ENCODE data around the gene ZFAND3. TPM values are rescaled to one million over a fixed set of nuclear protein-coding genes. Genes with fewer than 3 reads are reported as not detected.

ZFAND3 gene
- total and polyA plus RNA-seq, 2 of the 4 experiments (the other 2 are of a cell fraction): 10.9 to 26.7 TPM

GRCh38 chr6:37845930-37846329 is 26.4 kb downstream of the ZFAND3 start:
- no peak overlapping the region for H3K9ac ChIP-seq (ENCODE audit: low read depth, low read length)
- H3K14ac ChIP-seq (replicated peaks; ENCODE audit: low read depth, low read length): no peak overlapping the region
- dilution Hi-C loops (cut with HindIII; ENCODE audit: low sequenced_read_pairs, unreplicated experiment) (no loop called here), in situ Hi-C loops (cut with MboI; ENCODE audit: low sequenced_read_pairs) (no loop called here), intact Hi-C loops (cut with micrococcal nuclease) (no loop called here)
- no peak overlapping the region for H3K4me3 ChIP-seq (ENCODE audit: insufficient read depth, low read depth, low read length)
- peaks cover 9% of the 10 kb centered on the region; the same call in 1 of the 2 replicates for H3K4me1 ChIP-seq (ENCODE audit: control insufficient read depth, insufficient read depth, low read length)
- no peak overlapping the region for H2AFZ ChIP-seq (replicated peaks; ENCODE audit: low read length, poor library complexity)
- peak overlapping the region; percentile 26; the same call in 1 of the 2 replicates for H3K23ac ChIP-seq (ENCODE audit: low read depth, low read length)
- CTCF ChIA-PET: interaction anchor here (0.6 to 0.8 kb wide), 2 partner anchors 25 to 129 kb away, joined by 3 to 13 read pairs; no protein-coding TSS in a partner anchor
- H3K9me3 ChIP-seq (ENCODE audit: control insufficient read depth, insufficient read depth, low read length): no peaks in the 10 kb centered on the region
- POLR2A ChIA-PET (ENCODE audit: unreplicated experiment): no interaction called here
- H2AK5ac ChIP-seq (ENCODE audit: low read depth, low read length): no peak overlapping the region
- no peak overlapping the region for H4K8ac ChIP-seq (ENCODE audit: low read depth in 2 of 2, low read length in 2 of 2)
- H3K4me2 ChIP-seq (ENCODE audit: low read depth, low read length): 0 out of 2 replicates have a peak overlapping the region, but pooled peaks have one; percentile 18
- H4K20me1 ChIP-seq (ENCODE audit: insufficient read depth, low read length): peaks cover 88% of the 10 kb centered on the region
- no peak overlapping the region for H3K18ac ChIP-seq (ENCODE audit: low read depth, low read length)
- H2BK5ac ChIP-seq (ENCODE audit: low read depth, low read length, poor library complexity, severe bottlenecking): no peak overlapping the region
- no peaks in the 10 kb centered on the region for H3K27me3 ChIP-seq (ENCODE audit: control insufficient read depth, insufficient read depth, low read length)
- BruUV-seq (replicated peaks): no TSS peak
- 0 out of 2 replicates have a peak, but pooled peaks cover 1% of the 10 kb centered on the region for H3K36me3 ChIP-seq (ENCODE audit: control insufficient read depth, insufficient read depth, low read length)
- H3K9me1 ChIP-seq (ENCODE audit: insufficient read depth, low read length): peaks cover 28% of the 10 kb centered on the region
- no peak overlapping the region for H2BK15ac ChIP-seq (ENCODE audit: low read depth, low read length)
- no peak overlapping the region for H2AK9ac ChIP-seq (replicated peaks; ENCODE audit: low read depth, low read length, poor library complexity)
- H2BK20ac ChIP-seq (ENCODE audit: low read depth, low read length): no peak overlapping the region
- H2BK120ac ChIP-seq (ENCODE audit: low read depth, low read length): no peak overlapping the region
- H4K5ac ChIP-seq (ENCODE audit: low read depth, low read length): no peak overlapping the region
- no peak overlapping the region for H3K27ac ChIP-seq (ENCODE audit: insufficient read depth, low read length)
- no peak overlapping the region for H3K4ac ChIP-seq (ENCODE audit: low read depth, low read length)
- DNase-seq: peak; percentile 38
- ATAC-seq (ENCODE audit: low read depth): peak; percentile 66
- H4K91ac ChIP-seq (ENCODE audit: insufficient read depth, low read depth, low read length): no peak overlapping the region
- H3K79me1 ChIP-seq (ENCODE audit: low read depth in 1 of 2, low read length in 2 of 2): peaks cover 10 to 78% of the 10 kb centered on the region in 2 experiments
- no peak for TF ChIP-seq POLR2A (IDR thresholded peaks at IDR 0.05; ENCODE audit: low read depth, low read length)
- TF ChIP-seq CEBPB (IDR thresholded peaks at IDR 0.05; ENCODE audit: low read depth, low read length): no peak
- H3K56ac ChIP-seq (ENCODE audit: extremely low read depth, insufficient read depth, low read length): no peak overlapping the region

Measured in IMR-90 (cell line).